Omental fat pad (tissue), 4 donors: ENCODE results near the gene TBC1D22A. TPM values are rescaled to one million over a fixed set of nuclear protein-coding genes. Genes with fewer than 3 reads are reported as not detected.

ENCODE experiments used
- ATAC-seq: fragments of 150-250 bp; one replicate; pipeline ENCODE4 v1.9.1; 2016; ENCODE audit warnings: mild to moderate bottlenecking, moderate library complexity; ENCODE audit not compliant: low FRiP score
- DNase-seq: peaks from one replicate; pipeline ENCODE4 v3.0.0-alpha.2; 2019; ENCODE audit warnings: low spot score
- CTCF ChIP-seq, 3 donors: fragments of 450-650 bp; IDR thresholded peaks; one replicate each; pipeline ENCODE4 v1.5.1; 2016 to 2017; ENCODE audit warnings: antibody characterized with exemption in 3 of 3, mild to moderate bottlenecking in 3 of 3, moderate library complexity in 2 of 3
- total RNA-seq, 4 donors: library from RNA; depleted of rRNA; stranded (reverse); fragments of >200 nt; gene quantifications; one replicate each; pipeline ENCODE4 v1.1.0, GENCODE V29; 2016

The TBC1D22A gene
- total RNA-seq, 4 donors from 2014 or later, result 21.3 to 31.2 (median 24.5) TPM

GRCh38 chr22:46922037-46922436 lies 159.6 kb downstream of the TBC1D22A start:
- ATAC-seq, result no peak
- no peak for TF ChIP-seq CTCF (IDR thresholded peaks at IDR 0.05)
- no peak for DNase-seq

- no peak for TF ChIP-seq CTCF (IDR thresholded peaks at IDR 0.05)
- ATAC-seq (no peak), DNase-seq (no peak)
These were observed 160.9 kb downstream of the TBC1D22A start for GRCh38 chr22:46923394-46923793.

GRCh38 chr22:46925818-46926217 lies 163.4 kb downstream of the TBC1D22A start:
- no peak for ATAC-seq
- no peak for TF ChIP-seq CTCF (IDR thresholded peaks at IDR 0.05)
- no peak for DNase-seq

GRCh38 chr22:46929046-46929709 lies 166.7 kb downstream of the TBC1D22A start:
- DNase-seq (no peak), ATAC-seq (no peak)
- no peak for TF ChIP-seq CTCF (IDR thresholded peaks at IDR 0.05)

- no peak for TF ChIP-seq CTCF (IDR thresholded peaks at IDR 0.05)
- no peak for ATAC-seq
- no peak for DNase-seq
These were observed 167.3 kb downstream of the TBC1D22A start for GRCh38 chr22:46929710-46930204.

- no peak for TF ChIP-seq CTCF (IDR thresholded peaks at IDR 0.05)
- DNase-seq (no peak), ATAC-seq (no peak)
These were observed 169.0 kb downstream of the TBC1D22A start for GRCh38 chr22:46931414-46931813.

- DNase-seq, result no peak
- TF ChIP-seq CTCF (IDR thresholded peaks at IDR 0.05), result no peak
- ATAC-seq, result no peak
These were observed 169.4 kb downstream of the TBC1D22A start for GRCh38 chr22:46931881-46932280.
